HCT116 (cell line): Measurements from ENCODE around the gene FAP.

ENCODE experiments used
- CEBPB ChIP-seq: IDR thresholded peaks from 2 replicates; pipeline ENCODE4 v1.6.1; 2012; ENCODE audit warnings: low read depth
- FOSL1 ChIP-seq: IDR thresholded peaks from 2 replicates; pipeline ENCODE4 v1.6.1; 2012; ENCODE audit warnings: low read depth
- POLR2A ChIP-seq: IDR thresholded peaks from 2 replicates; pipeline ENCODE4 v1.7.0; 2011; ENCODE audit warnings: borderline replicate concordance; ENCODE audit not compliant: insufficient read depth, insufficient read length; ENCODE audit errors: extremely low read depth
- YY1 ChIP-seq: IDR thresholded peaks from 2 replicates; pipeline ENCODE4 v1.6.1; 2011; ENCODE audit warnings: low read length, low read depth, moderate library complexity, mild to moderate bottlenecking; ENCODE audit not compliant: insufficient replicate concordance; ENCODE audit errors: extremely low read depth
- ZNF274 ChIP-seq: fragments of 200-500 bp; sonication (Bioruptor generic); IDR thresholded peaks from 2 replicates; pipeline ENCODE4 v1.6.1; 2014; ENCODE audit warnings: mild to moderate bottlenecking, low read depth, low read length, inconsistent platforms
- TF ChIP-seq, protein P1 (sequence below): IDR thresholded peaks from 2 replicates; pipeline ENCODE4 v1.6.1; 2012; ENCODE audit warnings: low read depth
- TF ChIP-seq, protein P2 (sequence below), 3 experiments: fragments of 200-600 bp in 1 of 3; sonication (generic) in 1 of 3; IDR thresholded peaks in 2 of 3; conservative IDR thresholded peaks in 1 of 3; 2 replicates each; pipeline ENCODE4 v1.5.1; 2012 to 2017; ENCODE audit warnings: low read depth in 2 of 3, low read length in 2 of 3, antibody characterized with exemption in 1 of 3, borderline replicate concordance in 1 of 3, control low read depth in 1 of 3, mild to moderate bottlenecking in 1 of 3, mixed read lengths in 1 of 3, mixed run types in 1 of 3, moderate library complexity in 1 of 3; ENCODE audit not compliant: insufficient read depth in 1 of 3

DNA sequence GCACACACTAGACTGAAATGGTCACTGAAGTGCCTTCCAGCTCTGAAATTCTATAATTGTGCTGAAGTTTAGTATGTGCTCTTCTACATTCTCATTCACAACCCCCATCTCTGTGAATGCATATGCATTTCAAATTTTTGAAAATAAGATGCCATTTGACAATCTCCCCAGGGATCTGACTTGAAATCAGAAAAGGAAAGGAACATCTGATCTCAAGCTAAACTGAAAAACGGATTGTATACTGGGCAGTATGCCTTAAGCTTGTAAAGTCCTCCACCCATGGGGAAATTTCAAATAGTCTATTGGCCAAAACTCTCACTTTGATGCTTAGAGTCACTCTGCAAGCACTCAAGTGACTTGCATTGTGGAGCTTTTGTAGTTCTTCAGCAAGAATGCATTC is 22.9 kb downstream of the FAP start:
- TF ChIP-seq FOSL1 (no peak), POLR2A (no peak), ZNF274 (no peak), CEBPB (no peak), YY1 (no peak)
- TF ChIP-seq, protein P1, sequence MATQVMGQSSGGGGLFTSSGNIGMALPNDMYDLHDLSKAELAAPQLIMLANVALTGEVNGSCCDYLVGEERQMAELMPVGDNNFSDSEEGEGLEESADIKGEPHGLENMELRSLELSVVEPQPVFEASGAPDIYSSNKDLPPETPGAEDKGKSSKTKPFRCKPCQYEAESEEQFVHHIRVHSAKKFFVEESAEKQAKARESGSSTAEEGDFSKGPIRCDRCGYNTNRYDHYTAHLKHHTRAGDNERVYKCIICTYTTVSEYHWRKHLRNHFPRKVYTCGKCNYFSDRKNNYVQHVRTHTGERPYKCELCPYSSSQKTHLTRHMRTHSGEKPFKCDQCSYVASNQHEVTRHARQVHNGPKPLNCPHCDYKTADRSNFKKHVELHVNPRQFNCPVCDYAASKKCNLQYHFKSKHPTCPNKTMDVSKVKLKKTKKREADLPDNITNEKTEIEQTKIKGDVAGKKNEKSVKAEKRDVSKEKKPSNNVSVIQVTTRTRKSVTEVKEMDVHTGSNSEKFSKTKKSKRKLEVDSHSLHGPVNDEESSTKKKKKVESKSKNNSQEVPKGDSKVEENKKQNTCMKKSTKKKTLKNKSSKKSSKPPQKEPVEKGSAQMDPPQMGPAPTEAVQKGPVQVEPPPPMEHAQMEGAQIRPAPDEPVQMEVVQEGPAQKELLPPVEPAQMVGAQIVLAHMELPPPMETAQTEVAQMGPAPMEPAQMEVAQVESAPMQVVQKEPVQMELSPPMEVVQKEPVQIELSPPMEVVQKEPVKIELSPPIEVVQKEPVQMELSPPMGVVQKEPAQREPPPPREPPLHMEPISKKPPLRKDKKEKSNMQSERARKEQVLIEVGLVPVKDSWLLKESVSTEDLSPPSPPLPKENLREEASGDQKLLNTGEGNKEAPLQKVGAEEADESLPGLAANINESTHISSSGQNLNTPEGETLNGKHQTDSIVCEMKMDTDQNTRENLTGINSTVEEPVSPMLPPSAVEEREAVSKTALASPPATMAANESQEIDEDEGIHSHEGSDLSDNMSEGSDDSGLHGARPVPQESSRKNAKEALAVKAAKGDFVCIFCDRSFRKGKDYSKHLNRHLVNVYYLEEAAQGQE: no peak
- TF ChIP-seq, protein P2, sequence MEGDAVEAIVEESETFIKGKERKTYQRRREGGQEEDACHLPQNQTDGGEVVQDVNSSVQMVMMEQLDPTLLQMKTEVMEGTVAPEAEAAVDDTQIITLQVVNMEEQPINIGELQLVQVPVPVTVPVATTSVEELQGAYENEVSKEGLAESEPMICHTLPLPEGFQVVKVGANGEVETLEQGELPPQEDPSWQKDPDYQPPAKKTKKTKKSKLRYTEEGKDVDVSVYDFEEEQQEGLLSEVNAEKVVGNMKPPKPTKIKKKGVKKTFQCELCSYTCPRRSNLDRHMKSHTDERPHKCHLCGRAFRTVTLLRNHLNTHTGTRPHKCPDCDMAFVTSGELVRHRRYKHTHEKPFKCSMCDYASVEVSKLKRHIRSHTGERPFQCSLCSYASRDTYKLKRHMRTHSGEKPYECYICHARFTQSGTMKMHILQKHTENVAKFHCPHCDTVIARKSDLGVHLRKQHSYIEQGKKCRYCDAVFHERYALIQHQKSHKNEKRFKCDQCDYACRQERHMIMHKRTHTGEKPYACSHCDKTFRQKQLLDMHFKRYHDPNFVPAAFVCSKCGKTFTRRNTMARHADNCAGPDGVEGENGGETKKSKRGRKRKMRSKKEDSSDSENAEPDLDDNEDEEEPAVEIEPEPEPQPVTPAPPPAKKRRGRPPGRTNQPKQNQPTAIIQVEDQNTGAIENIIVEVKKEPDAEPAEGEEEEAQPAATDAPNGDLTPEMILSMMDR (IDR thresholded peaks at IDR 0.05 in 2 of 3, conservative IDR thresholded peaks at IDR 0.05 in 1 of 3; ENCODE audit: borderline replicate concordance in 1 of 3, insufficient read depth in 1 of 3, low read depth in 2 of 3, low read length in 2 of 3): no peak
